ENCODE data around the gene ZBTB6.
"Not testable (repeated sequence)": the region's sequence is repeated elsewhere in the genome, so short reads cannot be mapped to it uniquely, and the experiment has no call there.

The ZBTB6 gene

DNA sequence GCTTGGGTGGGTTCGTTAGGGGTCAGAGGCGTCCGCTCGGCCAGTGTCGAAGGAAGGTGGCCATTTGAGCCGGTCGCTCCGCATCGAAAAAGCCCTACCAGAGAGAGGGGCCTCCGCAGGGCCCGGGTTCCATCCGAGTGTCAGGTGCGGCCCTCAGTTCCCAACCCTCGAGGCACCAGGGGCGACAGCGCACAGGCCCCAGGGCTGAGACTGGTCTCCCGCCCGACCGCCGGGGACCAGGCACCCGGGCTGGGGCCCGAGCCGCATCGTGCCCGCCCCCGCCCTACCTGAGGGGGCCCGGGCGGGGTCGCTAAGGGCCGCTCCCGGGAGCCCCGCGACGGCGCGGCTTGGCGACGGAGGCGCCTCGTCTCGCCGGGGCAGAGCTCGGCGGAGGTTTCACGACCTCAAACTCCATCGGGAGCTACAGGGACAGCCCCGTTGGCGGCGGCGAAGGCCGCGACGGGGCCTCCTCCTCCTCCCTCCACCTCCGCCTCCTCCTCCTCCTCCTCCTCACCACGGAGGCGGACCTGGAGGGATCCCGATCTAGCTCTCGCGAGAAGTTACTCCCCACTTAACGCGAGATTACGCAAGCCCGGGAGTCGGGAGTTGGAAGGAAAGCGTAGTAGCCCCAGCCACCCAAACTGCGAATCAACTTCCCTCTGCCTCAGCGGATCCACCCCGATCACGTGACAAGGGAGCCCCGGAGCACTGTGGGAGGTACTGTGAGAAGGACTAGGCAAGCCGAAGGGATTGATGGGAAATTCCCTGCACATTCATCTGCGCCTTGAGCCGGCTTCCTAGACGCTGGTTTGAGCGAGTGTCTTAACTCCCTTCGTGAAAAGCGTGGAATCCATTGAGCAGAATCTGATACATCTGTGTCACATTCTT lies 8.1 kb downstream of the ZBTB6 start, which contains the start of gene RC3H2:
TSS of gene RC3H2 (minus strand) at position 537 of the 888 bp plus-strand sequence. CDS start 7,850 bp downstream, outside the sequence.
- Histone ChIP-seq H3K27me3 (no peaks in the 10 kb centered on the region), H3K4me3 (peak within 1 kb of the TSS; percentile 68 to 97 (median 90)), H4K20me1 (peaks cover 0 to 31% (median under 1%) of the 10 kb centered on the region in 11 experiments; a peak in 8 of 22 replicates), H3K4me2 (peak within 1 kb of the TSS; percentile 79 to 94 (median 86)), H3K9me3 (replicated peaks in 1 of 11) (peaks cover 0 to 4% (median 0%) of the 10 kb centered on the region in 11 experiments; a peak in 1 of 22 replicates), H3K27ac (peak within 1 kb of the TSS; percentile 96 to 100 (median 98)), H3K4me1 (peaks cover 4 to 37% (median 26%) of the 10 kb centered on the region in 10 experiments; a peak in 19 of 20 replicates), H3K9ac (peak within 1 kb of the TSS; percentile 95 to 100 (median 98)), H3K36me3 (peaks cover 0 to 20% (median 7%) of the 10 kb centered on the region in 11 experiments; a peak in 11 of 22 replicates)
- peak in 10 of 11 experiments; percentile 28 to 90 (median 80); a peak in 16 of 22 replicates for TF ChIP-seq Cebpa-rat (IDR thresholded peaks at IDR 0.05)

- Histone ChIP-seq H3K27ac (peak overlapping the region; percentile 96 to 100 (median 98)), H3K4me2 (peak overlapping the region; percentile 79 to 94 (median 86)), H3K4me3 (peak overlapping the region; percentile 68 to 97 (median 90)), H3K4me1 (peaks cover 4 to 43% (median 28%) of the 10 kb centered on the region in 10 experiments; a peak in 19 of 20 replicates), H3K36me3 (peaks cover 0 to 14% (median 5%) of the 10 kb centered on the region in 11 experiments; a peak in 9 of 22 replicates), H3K9ac (peak overlapping the region; percentile 95 to 100 (median 98)), H3K9me3 (replicated peaks in 1 of 11) (peaks cover 0 to 4% (median 0%) of the 10 kb centered on the region in 11 experiments; a peak in 1 of 22 replicates), H4K20me1 (peaks cover 0 to 37% (median 7%) of the 10 kb centered on the region in 11 experiments; a peak in 12 of 22 replicates), H3K27me3 (no peaks in the 10 kb centered on the region)
- no peak for TF ChIP-seq Cebpa-rat (IDR thresholded peaks at IDR 0.05)
Observed at GRCh38 chr9:122904466-122904822, 8.7 kb downstream of the ZBTB6 start.

GRCh38 chr9:122900791-122901190 lies 12.3 kb downstream of the ZBTB6 start:
- H3K4me2 ChIP-seq, result peak overlapping the region in 10 of 11 experiments; percentile 11 to 77 (median 48); a peak in 17 of 22 replicates
- peak overlapping the region in 3 of 10 experiments; percentile 6 to 18 (median 13); a peak in 2 of 20 replicates for H3K4me3 ChIP-seq
- H3K27ac ChIP-seq, result peak overlapping the region in 6 of 11 experiments; percentile 1 to 33 (median 22); a peak in 3 of 22 replicates
- peaks cover 15 to 49% (median 24%) of the 10 kb centered on the region in 11 experiments for H3K36me3 ChIP-seq
- peaks cover 8 to 61% (median 38%) of the 10 kb centered on the region in 10 experiments; a peak in 19 of 20 replicates for H3K4me1 ChIP-seq
- H3K9ac ChIP-seq, result peak overlapping the region in 3 of 11 experiments; percentile 1 to 50 (median 37); a peak in 3 of 22 replicates
- H3K27me3 ChIP-seq, result no peaks in the 10 kb centered on the region
- peaks cover 20 to 70% (median 37%) of the 10 kb centered on the region in 11 experiments; a peak in 20 of 22 replicates for H4K20me1 ChIP-seq
- H3K9me3 ChIP-seq (replicated peaks in 1 of 11), result no peaks in the 10 kb centered on the region
- no peak for TF ChIP-seq Cebpa-rat (IDR thresholded peaks at IDR 0.05)

GRCh38 chr9:122897969-122898368 lies 15.2 kb downstream of the ZBTB6 start:
- Histone ChIP-seq H3K4me1 (peaks cover 8 to 51% (median 36%) of the 10 kb centered on the region in 10 experiments; a peak in 19 of 20 replicates), H3K9me3 (replicated peaks in 1 of 11) (no peaks in the 10 kb centered on the region), H4K20me1 (peaks cover 26 to 89% (median 52%) of the 10 kb centered on the region in 11 experiments; a peak in 20 of 22 replicates), H3K9ac (peak overlapping the region in 1 of 11 experiments; percentile 4; a peak in 1 of 22 replicates), H3K27ac (no peak overlapping the region; a peak in 1 of 22 replicates), H3K4me3 (no peak overlapping the region), H3K4me2 (peak overlapping the region in 6 of 11 experiments; percentile 2 to 36 (median 18); a peak in 6 of 22 replicates), H3K36me3 (peaks cover 43 to 77% (median 51%) of the 10 kb centered on the region in 11 experiments), H3K27me3 (no peaks in the 10 kb centered on the region)
- TF ChIP-seq Cebpa-rat (IDR thresholded peaks at IDR 0.05), result no peak

DNA sequence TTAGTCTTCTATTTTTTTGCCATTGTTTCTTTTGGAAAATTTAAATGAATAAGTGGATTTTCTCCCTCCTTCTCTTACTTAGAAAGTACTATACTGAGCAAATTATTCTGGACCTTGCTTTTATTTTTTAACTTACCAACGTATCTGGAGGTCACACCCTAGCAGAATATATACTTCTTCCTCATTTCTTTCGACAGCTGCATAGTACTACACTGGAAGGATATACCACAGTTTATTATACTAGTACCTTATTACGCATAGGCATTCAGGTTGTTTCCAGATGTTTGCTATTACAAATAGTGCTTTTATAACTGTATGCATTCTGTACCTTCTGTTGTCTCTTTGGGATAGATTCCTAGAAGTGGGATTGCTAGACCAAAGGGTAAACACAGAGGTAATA lies 24.6 kb downstream of the ZBTB6 start:
- H3K27ac ChIP-seq, result no peak overlapping the region
- no peaks in the 10 kb centered on the region for H3K9me3 ChIP-seq (replicated peaks in 1 of 11)
- peaks cover 0 to 32% (median 3%) of the 10 kb centered on the region in 11 experiments; a peak in 5 of 22 replicates for H4K20me1 ChIP-seq
- no peaks in the 10 kb centered on the region for H3K4me1 ChIP-seq
- H3K4me2 ChIP-seq, result no peak overlapping the region
- no peak overlapping the region for H3K4me3 ChIP-seq
- peaks cover 90 to 100% (median 97%) of the 10 kb centered on the region in 11 experiments for H3K36me3 ChIP-seq
- no peak for TF ChIP-seq Cebpa-rat (IDR thresholded peaks at IDR 0.05)
- no peak overlapping the region for H3K9ac ChIP-seq
- no peaks in the 10 kb centered on the region for H3K27me3 ChIP-seq

DNA sequence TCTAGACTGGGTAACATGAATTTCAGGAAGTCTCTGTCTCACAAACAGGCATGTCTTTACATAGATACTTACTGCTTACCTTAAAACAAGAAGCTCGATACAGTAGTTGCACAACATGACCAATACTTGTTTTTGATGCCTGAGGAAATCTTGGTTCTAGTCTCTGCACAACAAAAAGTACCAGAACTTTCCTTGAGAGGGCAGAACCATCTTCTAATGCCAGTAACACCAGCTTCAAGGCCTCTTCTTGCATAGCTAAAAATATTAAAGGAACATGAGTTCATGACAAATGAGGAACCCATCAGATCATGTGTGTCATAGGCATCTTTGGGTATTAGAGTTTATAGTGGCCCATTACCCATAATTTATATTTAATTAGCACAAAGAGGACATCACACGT lies 30.0 kb downstream of the ZBTB6 start:
- H3K9me3 ChIP-seq (replicated peaks in 1 of 11), result no peaks in the 10 kb centered on the region
- TF ChIP-seq Cebpa-rat (IDR thresholded peaks at IDR 0.05), result no peak
- no peaks in the 10 kb centered on the region for H3K4me1 ChIP-seq
- H3K4me2 ChIP-seq, result no peak overlapping the region
- peaks cover 0 to 14% (median 0%) of the 10 kb centered on the region in 11 experiments; a peak in 1 of 22 replicates for H4K20me1 ChIP-seq
- H3K36me3 ChIP-seq, result peaks cover 93 to 100% (median 97%) of the 10 kb centered on the region in 11 experiments
- H3K27ac ChIP-seq, result no peak overlapping the region
- H3K9ac ChIP-seq, result no peak overlapping the region
- H3K4me3 ChIP-seq, result no peak overlapping the region
- H3K27me3 ChIP-seq, result no peaks in the 10 kb centered on the region

- Histone ChIP-seq H3K9ac (no peak overlapping the region), H3K36me3 (peaks cover 99 to 100% (median 100%) of the 10 kb centered on the region in 11 experiments), H4K20me1 (peaks cover 0 to 25% (median 5%) of the 10 kb centered on the region in 11 experiments; a peak in 4 of 22 replicates), H3K4me1 (peaks cover 5 to 19% (median 12%) of the 10 kb centered on the region in 10 experiments; a peak in 18 of 20 replicates), H3K27me3 (no peaks in the 10 kb centered on the region), H3K9me3 (replicated peaks in 1 of 11) (no peaks in the 10 kb centered on the region), H3K27ac (no peak overlapping the region), H3K4me3 (no peak overlapping the region), H3K4me2 (no peak overlapping the region)
- no peak for TF ChIP-seq Cebpa-rat (IDR thresholded peaks at IDR 0.05)
Observed at GRCh38 chr9:122879443-122879842, 33.7 kb downstream of the ZBTB6 start.

- Histone ChIP-seq H4K20me1 (peaks cover 0 to 22% (median 0%) of the 10 kb centered on the region in 11 experiments; a peak in 5 of 22 replicates), H3K4me2 (peak overlapping the region in 5 of 11 experiments; percentile 6 to 27 (median 23); a peak in 8 of 22 replicates), H3K27me3 (no peaks in the 10 kb centered on the region), H3K4me3 (no peak overlapping the region), H3K9me3 (replicated peaks in 1 of 11) (0 out of 22 replicates have a peak, but pooled peaks cover 0 to 2% (median 0%) of the 10 kb centered on the region in 11 experiments), H3K4me1 (peaks cover 5 to 19% (median 12%) of the 10 kb centered on the region in 10 experiments; a peak in 18 of 20 replicates), H3K36me3 (peaks cover 98 to 100% (median 100%) of the 10 kb centered on the region in 11 experiments), H3K27ac (peak overlapping the region in 5 of 11 experiments; percentile 2 to 27 (median 10); a peak in 5 of 22 replicates), H3K9ac (peak overlapping the region in 5 of 11 experiments; percentile 8 to 31 (median 15); a peak in 3 of 22 replicates)
- TF ChIP-seq Cebpa-rat (IDR thresholded peaks at IDR 0.05), result no peak
Observed at GRCh38 chr9:122875523-122875922, 37.6 kb downstream of the ZBTB6 start.

DNA sequence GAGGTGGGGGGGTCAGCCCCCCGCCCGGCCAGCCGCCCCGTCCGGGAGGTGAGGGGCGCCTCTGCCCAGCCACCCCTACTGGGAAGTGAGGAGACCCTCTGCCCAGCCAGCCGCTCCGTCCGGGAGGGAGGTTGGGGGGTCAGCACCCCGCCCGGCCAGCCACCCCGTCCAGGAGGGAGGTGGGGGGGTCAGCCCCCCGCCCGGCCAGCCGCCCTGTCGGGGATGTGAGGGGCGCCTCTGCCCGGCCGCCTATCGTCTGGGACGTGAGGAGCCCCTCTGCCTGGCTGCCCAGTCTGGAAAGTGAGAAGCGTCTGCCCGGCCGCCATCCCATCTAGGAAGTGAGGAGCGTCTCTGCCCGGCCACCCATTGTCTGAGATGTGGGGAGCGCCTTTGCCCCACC lies 45.8 kb downstream of the ZBTB6 start:
- not testable (repeated sequence) for H3K27me3 ChIP-seq, H3K4me1 ChIP-seq, H4K20me1 ChIP-seq, H3K4me3 ChIP-seq, H3K9ac ChIP-seq, H3K4me2 ChIP-seq, H3K27ac ChIP-seq
- Histone ChIP-seq H3K9me3 (replicated peaks in 1 of 11) (peaks cover 0 to 18% (median 0%) of the 10 kb centered on the region in 11 experiments; a peak in 5 of 22 replicates), H3K36me3 (peaks cover 64 to 74% (median 71%) of the 10 kb centered on the region in 11 experiments)
